ENCODE results near the gene ZNF639.

- TF ChIP-seq POLR2A (IDR thresholded peaks at IDR 0.05) (no peak), CTCF (IDR thresholded peaks at IDR 0.05) (no peak), EP300 (IDR thresholded peaks at IDR 0.05; ENCODE audit: low read depth) (no peak), POLR2AphosphoS5 (IDR thresholded peaks at IDR 0.05) (no peak)
Measured at GRCh38 chr3:179336345-179336929, 13.6 kb downstream of the ZNF639 start.
